Endothelial cell of coronary artery (primary cell): ENCODE data around the gene LRRC3B. TPM values are rescaled to one million over a fixed set of nuclear protein-coding genes. Genes with fewer than 3 reads are reported as not detected.

Experiments used
- total RNA-seq: library from RNA; depleted of rRNA; stranded (reverse); fragments of >200 nt; gene quantifications from 2 replicates; pipeline ENCODE4 v1.2.3, GENCODE V29; 2014

LRRC3B gene, protein sequence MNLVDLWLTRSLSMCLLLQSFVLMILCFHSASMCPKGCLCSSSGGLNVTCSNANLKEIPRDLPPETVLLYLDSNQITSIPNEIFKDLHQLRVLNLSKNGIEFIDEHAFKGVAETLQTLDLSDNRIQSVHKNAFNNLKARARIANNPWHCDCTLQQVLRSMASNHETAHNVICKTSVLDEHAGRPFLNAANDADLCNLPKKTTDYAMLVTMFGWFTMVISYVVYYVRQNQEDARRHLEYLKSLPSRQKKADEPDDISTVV
- total RNA-seq: not detected in 2 replicates

GRCh38 chr3:26622621-26623418 lies at the start of gene LRRC3B:
LRRC3B (plus strand) TSS chr3:26622772; CDS start chr3:26709673, 86,901 bp downstream.

